Measurements from ENCODE around the gene NCOA7.

GRCh38 chr6:125924697-125925358 lies 134.1 kb downstream of the NCOA7 start:
- TF ChIP-seq SUZ12 (IDR thresholded peaks at IDR 0.05; ENCODE audit: extremely low read depth, insufficient read depth, insufficient read length) (no peak), ZNF274 (IDR thresholded peaks at IDR 0.05; ENCODE audit: low read depth, low read length) (no peak)
